Measurements from ENCODE around the gene PTPRN.
A peak's percentile ranks its signal among the peaks of the same experiment; 100 is the strongest.

PTPRN gene

GRCh38 chr2:219286436-219287115 lies 22.6 kb downstream of the PTPRN start:
- TF ChIP-seq CTBP1 (IDR thresholded peaks at IDR 0.05; ENCODE audit: borderline replicate concordance) (no peak), FOXK2 (IDR thresholded peaks at IDR 0.05) (no peak), LEF1 (IDR thresholded peaks at IDR 0.05; ENCODE audit: borderline replicate concordance) (no peak), FOXA1 (IDR thresholded peaks at IDR 0.05) (no peak), HDGF (IDR thresholded peaks at IDR 0.05; ENCODE audit: borderline replicate concordance) (no peak), SUZ12 (IDR thresholded peaks at IDR 0.05) (no peak), ELF4 (IDR thresholded peaks at IDR 0.05) (no peak), SP1 (IDR thresholded peaks at IDR 0.05) (no peak), ARNT (IDR thresholded peaks at IDR 0.05) (no peak), L3MBTL2 (conservative IDR thresholded peaks at IDR 0.05) (no peak), BHLHE40 (IDR thresholded peaks at IDR 0.05; ENCODE audit: borderline replicate concordance) (no peak), ZNF384 (IDR thresholded peaks at IDR 0.05) (no peak), NFRKB (IDR thresholded peaks at IDR 0.05) (no peak), TARDBP (IDR thresholded peaks at IDR 0.05) (no peak), FOXM1 (IDR thresholded peaks at IDR 0.05; ENCODE audit: borderline replicate concordance) (no peak), PKNOX1 (IDR thresholded peaks at IDR 0.05) (no peak)
- ChIA-PET CTCF (interaction anchor here (0.9 kb wide), 1 partner anchor 8 kb away, joined by 5 read pairs; no protein-coding TSS in a partner anchor), POLR2A (interaction anchor here (1.1 kb wide), 1 partner anchor 110 kb away, joined by 4 read pairs; the partner anchor contains the start of gene CNPPD1)
- DNase-seq (ENCODE audit: extremely low spot score) = no peak

- POLR2A ChIA-PET = interaction anchor here (1.1 kb wide), 1 partner anchor 109 kb away, joined by 4 read pairs; the partner anchor contains the start of gene CNPPD1
- TF ChIP-seq L3MBTL2 (conservative IDR thresholded peaks at IDR 0.05) (no peak), HDGF (IDR thresholded peaks at IDR 0.05; ENCODE audit: borderline replicate concordance) (no peak), TARDBP (IDR thresholded peaks at IDR 0.05) (no peak), FOXA1 (IDR thresholded peaks at IDR 0.05) (no peak), ARNT (IDR thresholded peaks at IDR 0.05) (no peak), LEF1 (IDR thresholded peaks at IDR 0.05; ENCODE audit: borderline replicate concordance) (no peak), SUZ12 (IDR thresholded peaks at IDR 0.05) (no peak), FOXM1 (IDR thresholded peaks at IDR 0.05; ENCODE audit: borderline replicate concordance) (no peak), FOXK2 (IDR thresholded peaks at IDR 0.05) (no peak), ELF4 (IDR thresholded peaks at IDR 0.05) (no peak), NFRKB (IDR thresholded peaks at IDR 0.05) (no peak), BHLHE40 (IDR thresholded peaks at IDR 0.05; ENCODE audit: borderline replicate concordance) (no peak), PKNOX1 (IDR thresholded peaks at IDR 0.05) (no peak)
- CTCF ChIA-PET = interaction anchor here (0.9 kb wide), 2 partner anchors 9 kb away, joined by 3 to 5 read pairs; no protein-coding TSS in a partner anchor
- peak; percentile 53 for DNase-seq (ENCODE audit: extremely low spot score)
Observed at GRCh38 chr2:219285894-219286425, 23.2 kb downstream of the PTPRN start.

- POLR2A ChIA-PET = no interaction called here
- DNase-seq (ENCODE audit: extremely low spot score) = no peak
- TF ChIP-seq FOXM1 (IDR thresholded peaks at IDR 0.05; ENCODE audit: borderline replicate concordance) (no peak), ZNF384 (IDR thresholded peaks at IDR 0.05) (no peak), SUZ12 (IDR thresholded peaks at IDR 0.05) (no peak), FOXA1 (IDR thresholded peaks at IDR 0.05) (no peak), NFRKB (IDR thresholded peaks at IDR 0.05) (no peak), PKNOX1 (IDR thresholded peaks at IDR 0.05) (no peak), FOXK2 (IDR thresholded peaks at IDR 0.05) (no peak), L3MBTL2 (conservative IDR thresholded peaks at IDR 0.05) (no peak), TARDBP (IDR thresholded peaks at IDR 0.05) (no peak)
- CTCF ChIA-PET = interaction anchor here (0.9 kb wide), 1 partner anchor 10 kb away, joined by 3 read pairs; no protein-coding TSS in a partner anchor
Observed at GRCh38 chr2:219285373-219285735, 23.8 kb downstream of the PTPRN start.

GRCh38 chr2:219284501-219285372 lies 24.5 kb downstream of the PTPRN start:
- TF ChIP-seq ZNF384 (IDR thresholded peaks at IDR 0.05) = no peak
- no peak for TF ChIP-seq FOXM1 (IDR thresholded peaks at IDR 0.05; ENCODE audit: borderline replicate concordance)
- no peak for TF ChIP-seq PKNOX1 (IDR thresholded peaks at IDR 0.05)
- TF ChIP-seq ARNT (IDR thresholded peaks at IDR 0.05) = no peak
- TF ChIP-seq TARDBP (IDR thresholded peaks at IDR 0.05) = no peak
- no peak for TF ChIP-seq FOXK2 (IDR thresholded peaks at IDR 0.05)
- no peak for TF ChIP-seq FOXA1 (IDR thresholded peaks at IDR 0.05)
- no peak for TF ChIP-seq SP1 (IDR thresholded peaks at IDR 0.05)
- no peak for TF ChIP-seq CTBP1 (IDR thresholded peaks at IDR 0.05; ENCODE audit: borderline replicate concordance)
- no peak for TF ChIP-seq ELF4 (IDR thresholded peaks at IDR 0.05)
- TF ChIP-seq L3MBTL2 (conservative IDR thresholded peaks at IDR 0.05) = no peak
- no peak for TF ChIP-seq BHLHE40 (IDR thresholded peaks at IDR 0.05; ENCODE audit: borderline replicate concordance)
- TF ChIP-seq SUZ12 (IDR thresholded peaks at IDR 0.05) = no peak
- TF ChIP-seq NFRKB (IDR thresholded peaks at IDR 0.05) = no peak
- DNase-seq (ENCODE audit: extremely low spot score) = no peak
- ChIA-PET POLR2A (no interaction called here), CTCF (interaction anchor here (0.6 to 0.9 kb wide), 2 partner anchors 11 to 1060 kb away, joined by 3 read pairs; no protein-coding TSS in a partner anchor)

Data from HEK293T (cell line).